ENCODE measurements around the gene GRIK3. TPM values are rescaled to one million over a fixed set of nuclear protein-coding genes. Genes with fewer than 3 reads are reported as not detected.

Gene GRIK3
- total RNA-seq, 1 donor from 2014 or later = 2.3 TPM

DNA sequence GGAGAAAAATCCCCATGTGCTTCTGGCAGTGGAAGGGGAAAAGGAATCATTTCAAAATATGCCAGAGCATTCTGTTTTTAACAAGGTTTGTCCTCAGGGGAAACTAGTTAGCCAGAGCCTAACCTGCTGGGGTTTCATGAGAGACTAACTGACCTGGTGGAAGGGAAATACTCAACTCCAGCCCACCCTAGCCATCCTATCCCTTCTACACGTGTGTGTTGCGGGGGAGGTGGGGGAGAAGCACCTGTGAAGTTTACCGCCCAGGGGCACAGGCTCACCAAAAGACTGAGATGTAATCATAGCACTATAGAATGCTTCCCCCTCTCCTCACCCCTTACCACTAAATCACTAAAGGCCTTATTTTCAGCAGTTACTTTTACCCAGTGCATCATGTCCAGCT is 139.5 kb downstream of the GRIK3 start:
- H3K27ac Mint-ChIP-seq = no peak overlapping the region
- H3K4me3 Mint-ChIP-seq = no peak overlapping the region
- peaks cover 4% of the 10 kb centered on the region for H3K27me3 Mint-ChIP-seq
- no peaks in the 10 kb centered on the region for H3K4me1 Mint-ChIP-seq (ENCODE audit: unreplicated experiment)
- no peaks in the 10 kb centered on the region for H3K36me3 Mint-ChIP-seq
- TF ChIP-seq, protein P1, sequence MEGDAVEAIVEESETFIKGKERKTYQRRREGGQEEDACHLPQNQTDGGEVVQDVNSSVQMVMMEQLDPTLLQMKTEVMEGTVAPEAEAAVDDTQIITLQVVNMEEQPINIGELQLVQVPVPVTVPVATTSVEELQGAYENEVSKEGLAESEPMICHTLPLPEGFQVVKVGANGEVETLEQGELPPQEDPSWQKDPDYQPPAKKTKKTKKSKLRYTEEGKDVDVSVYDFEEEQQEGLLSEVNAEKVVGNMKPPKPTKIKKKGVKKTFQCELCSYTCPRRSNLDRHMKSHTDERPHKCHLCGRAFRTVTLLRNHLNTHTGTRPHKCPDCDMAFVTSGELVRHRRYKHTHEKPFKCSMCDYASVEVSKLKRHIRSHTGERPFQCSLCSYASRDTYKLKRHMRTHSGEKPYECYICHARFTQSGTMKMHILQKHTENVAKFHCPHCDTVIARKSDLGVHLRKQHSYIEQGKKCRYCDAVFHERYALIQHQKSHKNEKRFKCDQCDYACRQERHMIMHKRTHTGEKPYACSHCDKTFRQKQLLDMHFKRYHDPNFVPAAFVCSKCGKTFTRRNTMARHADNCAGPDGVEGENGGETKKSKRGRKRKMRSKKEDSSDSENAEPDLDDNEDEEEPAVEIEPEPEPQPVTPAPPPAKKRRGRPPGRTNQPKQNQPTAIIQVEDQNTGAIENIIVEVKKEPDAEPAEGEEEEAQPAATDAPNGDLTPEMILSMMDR (conservative IDR thresholded peaks at IDR 0.05) = no peak
- peak; percentile 18 for DNase-seq (ENCODE audit: extremely low spot score, unreplicated experiment)
- H3K9me3 Mint-ChIP-seq = no peaks in the 10 kb centered on the region

DNA sequence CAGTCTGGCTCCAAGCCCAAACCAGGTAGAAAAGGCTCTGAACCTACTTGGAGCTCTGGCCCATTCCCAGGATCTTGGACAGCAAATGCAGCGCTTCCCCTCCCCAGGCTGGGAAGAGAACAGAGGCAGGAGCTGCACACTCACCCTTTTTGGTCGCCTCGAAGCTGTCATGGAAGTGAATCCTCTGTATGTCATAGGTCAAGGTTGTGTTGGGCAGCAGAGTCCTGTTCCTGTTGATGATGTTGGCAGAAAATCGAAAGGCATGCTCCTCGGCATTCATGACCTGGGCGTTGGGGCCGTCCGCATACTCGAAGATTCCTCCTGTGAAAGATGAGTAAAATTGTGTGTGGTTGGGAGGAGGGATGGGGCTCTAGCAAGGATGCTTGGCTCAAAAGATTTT is 143.5 kb downstream of the GRIK3 start:
- TF ChIP-seq, protein P1 (conservative IDR thresholded peaks at IDR 0.05) = no peak
- Mint-ChIP-seq H3K36me3 (no peaks in the 10 kb centered on the region), H3K9me3 (no peaks in the 10 kb centered on the region), H3K4me1 (ENCODE audit: unreplicated experiment) (no peaks in the 10 kb centered on the region), H3K4me3 (no peak overlapping the region), H3K27ac (no peak overlapping the region), H3K27me3 (peaks cover 10% of the 10 kb centered on the region)
- peak; percentile 44 for DNase-seq (ENCODE audit: extremely low spot score, unreplicated experiment)

DNA sequence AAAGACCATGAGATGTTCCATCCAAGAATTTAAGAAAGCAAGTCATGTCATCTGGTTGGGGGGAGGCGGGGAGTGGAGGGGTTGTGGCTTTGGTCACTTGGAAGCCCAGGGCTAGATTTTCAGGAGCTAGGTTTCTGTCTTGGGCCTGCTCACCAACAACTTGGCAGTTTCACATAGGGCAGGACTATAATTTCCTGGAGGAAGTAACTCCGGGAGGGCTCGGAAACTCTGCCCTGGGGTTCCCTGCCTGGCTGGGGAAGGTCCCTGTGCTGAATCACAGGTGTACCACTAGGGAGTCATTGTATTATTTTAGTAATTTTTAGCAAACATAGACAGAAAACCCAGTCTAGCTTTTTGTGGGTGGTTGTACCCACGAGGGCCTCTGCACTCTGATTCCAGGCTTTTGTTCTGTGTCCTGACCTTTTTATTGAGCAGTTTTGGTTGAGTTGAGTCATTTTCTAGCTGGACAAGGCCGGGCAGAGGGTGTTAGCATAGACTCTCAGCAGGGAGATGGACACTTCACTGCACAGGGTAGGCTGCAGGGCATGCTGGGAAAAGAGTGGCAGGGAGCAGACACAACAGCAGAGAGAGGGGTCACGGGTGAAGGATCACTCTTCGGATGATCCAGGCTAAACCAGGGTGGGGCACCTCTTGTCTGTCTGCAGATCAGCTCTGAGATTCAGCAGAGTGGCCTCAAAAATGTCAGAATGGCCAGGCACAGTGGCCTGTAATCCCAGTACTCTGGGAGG is 144.7 kb downstream of the GRIK3 start:
- Mint-ChIP-seq H3K9me3 (no peaks in the 10 kb centered on the region), H3K4me3 (no peak overlapping the region)
- DNase-seq (ENCODE audit: extremely low spot score, unreplicated experiment) = peak; percentile 57

DNA sequence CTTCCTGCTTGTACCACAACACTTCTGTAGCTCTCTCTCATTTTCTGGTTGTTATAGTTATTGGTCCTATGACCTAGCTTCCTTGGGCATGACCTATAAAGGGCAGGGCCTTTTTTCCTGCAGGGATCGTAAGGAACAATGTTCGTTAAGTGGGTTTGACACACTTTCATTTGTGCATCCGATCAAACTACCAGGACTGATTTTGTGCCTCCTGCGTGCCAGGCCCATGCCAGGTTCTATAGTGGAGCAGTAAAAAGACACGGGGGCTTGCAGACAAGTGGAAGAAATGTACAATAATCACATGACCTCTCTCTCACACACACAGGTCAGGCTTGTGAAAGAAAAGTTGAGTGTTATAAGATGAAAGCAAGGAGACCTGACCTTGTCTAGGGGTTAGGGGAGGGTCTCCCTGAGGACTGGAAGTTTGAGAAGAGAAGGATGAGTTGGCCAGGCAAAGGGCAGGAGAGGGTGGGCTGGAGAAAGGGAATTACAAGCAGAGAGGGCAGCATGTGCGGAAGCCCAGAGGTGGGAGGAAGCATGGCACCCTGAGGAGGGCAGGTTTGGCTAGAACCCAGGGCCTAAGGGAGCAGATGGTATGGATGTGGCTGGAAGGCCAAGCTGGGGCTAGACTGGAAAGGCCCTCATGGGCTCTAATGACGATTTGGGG is 145.4 kb downstream of the GRIK3 start:
- TF ChIP-seq, protein P1 (conservative IDR thresholded peaks at IDR 0.05) = peak; percentile 18
- no peaks in the 10 kb centered on the region for H3K4me1 Mint-ChIP-seq (ENCODE audit: unreplicated experiment)
- no peaks in the 10 kb centered on the region for H3K36me3 Mint-ChIP-seq
- peaks cover 10% of the 10 kb centered on the region for H3K27me3 Mint-ChIP-seq
- no peak overlapping the region for H3K27ac Mint-ChIP-seq
- no peak overlapping the region for H3K4me3 Mint-ChIP-seq
- DNase-seq (ENCODE audit: extremely low spot score, unreplicated experiment) = peak; percentile 48
- no peaks in the 10 kb centered on the region for H3K9me3 Mint-ChIP-seq

More for the DNA sequence above, 144.7 kb downstream of the GRIK3 start:
- TF ChIP-seq, protein P1 (conservative IDR thresholded peaks at IDR 0.05) = no peak
- no peaks in the 10 kb centered on the region for H3K36me3 Mint-ChIP-seq
- H3K4me1 Mint-ChIP-seq (ENCODE audit: unreplicated experiment) = no peaks in the 10 kb centered on the region
- no peak overlapping the region for H3K27ac Mint-ChIP-seq
- H3K27me3 Mint-ChIP-seq = peaks cover 10% of the 10 kb centered on the region

DNA sequence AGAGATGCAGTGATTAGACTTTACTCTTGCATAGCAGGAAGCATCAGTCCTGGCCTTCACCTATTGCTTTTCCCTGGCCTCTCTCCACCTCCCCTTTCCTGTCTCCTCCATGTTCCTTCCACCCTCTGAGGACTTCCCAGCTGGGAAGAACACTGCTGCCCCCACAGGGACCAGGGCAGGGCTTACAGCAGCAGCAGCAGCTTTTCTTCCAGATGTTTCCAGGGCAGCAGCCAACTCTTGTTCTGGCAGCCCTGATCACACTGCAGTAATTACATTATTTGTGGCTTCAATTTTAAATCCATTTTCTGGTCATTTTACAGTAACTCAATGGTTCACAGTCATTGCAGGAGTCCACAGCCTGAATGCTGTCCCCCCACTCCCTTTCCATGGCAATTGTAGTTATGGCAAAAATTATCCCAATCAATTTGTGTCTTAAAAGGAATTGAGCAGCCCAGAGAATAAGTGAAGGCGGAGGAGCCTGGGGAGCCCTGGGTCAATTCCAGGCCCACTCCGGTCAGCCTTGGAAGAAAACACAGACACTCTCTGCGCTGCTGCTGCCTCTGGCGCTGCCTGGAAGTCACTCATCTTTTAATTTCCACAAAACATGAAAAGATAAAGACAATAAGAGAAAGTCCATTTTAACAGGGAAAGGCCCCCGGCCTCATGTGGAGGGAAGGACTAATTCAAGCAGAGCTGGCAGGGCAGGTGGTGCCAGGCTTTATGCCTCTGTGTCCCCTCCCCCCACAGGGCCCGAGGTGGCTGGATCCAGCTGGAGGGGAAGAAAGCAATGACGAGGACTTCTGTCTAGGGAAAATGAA is 148.6 kb downstream of the GRIK3 start:
- Mint-ChIP-seq H3K4me3 (no peak overlapping the region), H3K27ac (no peak overlapping the region), H3K27me3 (peaks cover 17% of the 10 kb centered on the region), H3K36me3 (no peaks in the 10 kb centered on the region), H3K9me3 (no peaks in the 10 kb centered on the region), H3K4me1 (ENCODE audit: unreplicated experiment) (no peaks in the 10 kb centered on the region)
- peak; percentile 48 for DNase-seq (ENCODE audit: extremely low spot score, unreplicated experiment)
- TF ChIP-seq, protein P1 (conservative IDR thresholded peaks at IDR 0.05) = peak; percentile 14

Measured in type B pancreatic cell (in vitro differentiated cells).